HG02884 (cell line): ENCODE results near the gene CDH24.
"Not testable (repeated sequence)": the region's sequence is repeated elsewhere in the genome, so short reads cannot be mapped to it uniquely, and the experiment has no call there.

Source experiments
- ATAC-seq: cut with Tn5 transposase; IDR thresholded peaks from one replicate; pipeline ENCODE4 v1.9.1; 2021; ENCODE audit warnings: mild to moderate bottlenecking, moderate library complexity; ENCODE audit not compliant: unreplicated experiment

The CDH24 gene

DNA sequence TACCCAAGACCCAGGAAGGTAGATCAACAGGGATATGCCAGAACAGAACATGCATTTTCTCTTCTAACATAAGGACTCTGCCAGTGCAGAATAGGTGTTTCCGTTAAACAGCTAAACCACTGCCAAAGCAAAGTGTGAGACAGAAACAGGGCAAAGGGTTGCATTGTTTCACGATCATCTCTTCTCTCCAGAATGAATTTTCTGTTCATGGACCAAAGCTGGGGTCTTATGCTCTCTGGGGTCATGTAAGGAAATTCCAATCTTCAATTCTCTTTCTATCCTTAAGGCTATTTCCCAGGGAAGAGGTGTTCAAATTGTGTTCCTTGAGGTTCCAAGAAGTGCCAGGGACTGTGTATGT is 33.5 kb downstream of the CDH24 start:
- ATAC-seq = no peak

DNA sequence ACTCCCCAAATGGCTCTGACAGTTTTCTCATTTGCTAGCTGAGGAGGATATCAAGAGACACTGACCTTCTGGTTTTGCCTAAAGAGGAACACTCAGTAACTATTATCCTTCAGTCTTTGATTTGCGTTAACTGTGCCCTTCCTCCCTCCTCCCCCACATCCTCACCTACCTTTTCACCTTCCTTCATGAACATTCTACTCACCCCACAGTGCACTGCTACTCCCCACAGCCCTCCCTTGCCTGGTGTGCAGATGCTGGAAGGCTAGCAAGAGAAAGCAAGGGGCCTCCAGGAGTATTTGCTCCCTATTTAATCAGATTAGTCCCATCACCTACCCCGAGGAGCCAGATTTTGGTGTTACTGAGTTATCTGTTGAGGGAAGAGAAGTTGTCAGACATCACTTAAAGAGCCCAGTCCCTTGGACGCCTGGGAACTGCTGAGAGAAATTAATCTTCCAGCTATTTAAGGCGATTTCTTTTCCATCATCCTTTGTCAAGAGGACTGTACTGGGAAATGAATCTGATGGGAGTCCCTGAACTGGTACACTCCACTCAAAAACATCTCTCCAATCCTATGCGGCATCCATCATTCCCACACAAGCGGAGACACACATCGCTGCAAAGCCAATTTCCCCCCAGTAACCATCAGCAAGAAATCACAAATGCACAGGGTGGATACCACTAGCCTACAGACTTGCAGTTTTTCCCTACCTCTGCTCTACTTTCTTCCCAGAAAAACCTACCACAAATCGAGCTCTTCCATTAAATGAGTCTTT is 34.1 kb downstream of the CDH24 start:
- ATAC-seq = no peak

DNA sequence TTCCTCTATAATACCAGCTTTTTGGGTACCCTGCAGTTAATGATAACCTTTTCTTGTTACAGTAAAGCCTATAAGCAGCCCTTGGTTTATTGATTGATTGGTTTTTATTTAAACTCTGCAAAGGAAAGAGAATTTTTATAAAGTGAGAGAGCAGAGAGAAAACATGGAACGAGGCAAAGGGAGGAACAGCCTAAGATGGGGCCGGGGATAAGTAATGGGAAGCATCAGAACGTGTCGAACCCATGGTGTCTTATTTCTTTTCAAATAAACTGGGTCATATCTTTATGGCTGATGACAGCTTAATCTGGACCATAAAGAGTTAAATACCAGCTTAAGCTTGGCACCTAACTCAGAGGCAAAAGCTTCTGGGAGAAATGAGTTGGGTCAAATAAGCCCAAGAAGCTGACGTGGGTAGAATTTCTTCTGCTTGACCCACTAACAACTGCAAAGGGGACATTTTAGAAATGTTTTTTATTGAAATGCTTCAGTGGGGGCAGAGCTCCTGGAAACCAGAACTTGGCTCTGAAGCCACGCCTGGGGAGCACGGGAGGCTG is 35.4 kb downstream of the CDH24 start:
- no peak for ATAC-seq

DNA sequence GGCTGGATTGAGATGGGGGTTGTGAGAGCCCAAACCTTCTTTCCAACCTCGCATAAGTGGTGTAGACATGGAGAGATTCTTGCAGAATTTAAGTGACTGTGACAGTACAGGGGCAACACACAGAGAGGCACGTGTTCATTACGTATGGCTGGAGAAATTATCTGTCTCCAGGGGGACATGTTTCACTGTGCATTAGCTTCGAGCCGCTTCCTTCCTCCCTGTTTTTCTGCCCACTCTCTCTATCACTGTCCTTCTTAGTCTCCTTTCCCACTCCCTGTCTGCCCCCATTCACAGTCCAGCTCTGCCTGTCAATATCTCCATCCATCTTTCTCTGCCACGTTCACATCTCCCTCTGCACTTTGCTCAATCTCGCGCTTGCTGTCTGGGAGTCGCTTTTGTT is 35.9 kb downstream of the CDH24 start:
- ATAC-seq = no peak

DNA sequence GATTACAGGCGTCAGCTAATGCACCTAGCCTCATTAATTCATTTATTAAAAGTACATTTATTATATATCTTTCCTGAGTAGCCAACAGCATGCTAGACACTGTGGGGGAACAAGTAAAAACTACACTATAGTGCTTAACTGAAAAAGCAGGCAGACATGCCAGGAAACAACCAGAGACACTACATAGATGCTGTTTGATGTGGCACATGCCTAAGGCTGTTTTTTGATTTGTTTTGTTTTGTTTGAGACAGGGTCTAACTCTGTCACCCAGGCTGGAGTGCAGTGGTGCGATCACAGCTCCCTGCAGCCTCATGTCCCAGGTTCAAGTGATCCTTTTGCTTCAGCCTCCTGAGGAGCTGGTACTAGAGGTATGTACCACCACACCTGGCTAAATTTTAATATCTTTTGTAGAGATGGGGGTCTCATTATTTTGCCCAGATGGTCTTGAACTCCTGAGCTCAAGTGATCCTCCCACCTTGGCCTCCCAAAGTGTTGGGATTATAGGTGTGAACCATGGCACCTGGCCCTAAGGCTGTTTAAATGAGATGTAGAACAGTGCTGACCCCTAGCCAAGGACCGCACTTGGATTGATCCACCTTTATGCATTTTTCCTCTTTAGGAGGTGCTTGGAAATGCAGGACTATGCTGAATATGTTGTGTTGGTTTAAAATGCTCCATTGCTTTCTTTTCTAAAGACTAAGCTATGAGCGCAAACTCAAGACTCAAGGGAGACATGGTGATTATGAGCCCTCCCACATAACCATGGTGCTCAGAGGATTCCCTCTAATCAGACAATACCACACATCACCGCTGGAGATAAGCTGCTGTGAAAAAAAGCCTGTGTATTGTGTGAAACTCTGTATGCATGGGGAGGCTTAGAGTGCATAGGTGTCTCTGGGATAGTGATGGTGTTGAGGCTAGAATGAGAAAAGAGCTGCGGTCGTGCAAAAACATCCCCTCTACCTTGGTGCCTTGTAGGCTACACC is 36.9 kb downstream of the CDH24 start:
- no peak for ATAC-seq

DNA sequence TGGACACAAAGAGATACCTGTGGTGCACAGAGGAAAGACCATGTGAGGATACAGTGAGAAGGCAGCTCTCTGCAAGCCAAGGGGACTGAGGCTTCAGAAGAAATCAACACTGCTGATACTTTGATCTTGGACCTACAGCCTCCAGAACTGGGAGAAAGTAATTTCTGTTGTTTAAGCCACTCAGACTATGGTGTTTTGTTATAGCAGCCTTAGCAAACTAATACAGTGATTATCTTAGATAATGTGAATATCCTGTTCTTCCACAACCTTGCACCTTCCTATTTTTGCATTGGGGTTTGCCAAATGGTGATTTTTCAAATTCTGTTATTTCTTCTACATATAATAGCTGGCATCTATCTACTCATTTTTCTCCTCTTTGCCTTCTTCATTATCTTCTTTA is 39.2 kb downstream of the CDH24 start:
- ATAC-seq = no peak

DNA sequence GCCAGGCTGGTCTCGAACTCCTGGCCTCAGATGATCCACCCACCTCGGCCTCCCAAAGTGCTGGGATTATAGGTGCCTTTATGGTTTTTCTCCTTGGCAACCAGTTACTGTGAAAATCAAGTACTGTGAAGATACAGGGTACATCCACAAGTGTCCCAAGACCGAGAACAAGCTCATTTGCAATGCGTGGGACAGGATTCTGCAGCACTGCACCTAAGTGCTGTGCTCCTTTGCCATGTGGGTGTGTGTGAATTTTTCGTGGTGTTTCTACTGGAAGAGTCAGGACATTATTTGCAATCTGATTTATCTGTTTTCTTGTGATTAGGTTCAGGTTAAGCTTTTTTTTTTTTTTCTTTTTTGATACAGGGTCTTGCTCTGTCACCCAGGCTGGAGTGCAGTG is 40.2 kb downstream of the CDH24 start:
- no peak for ATAC-seq

DNA sequence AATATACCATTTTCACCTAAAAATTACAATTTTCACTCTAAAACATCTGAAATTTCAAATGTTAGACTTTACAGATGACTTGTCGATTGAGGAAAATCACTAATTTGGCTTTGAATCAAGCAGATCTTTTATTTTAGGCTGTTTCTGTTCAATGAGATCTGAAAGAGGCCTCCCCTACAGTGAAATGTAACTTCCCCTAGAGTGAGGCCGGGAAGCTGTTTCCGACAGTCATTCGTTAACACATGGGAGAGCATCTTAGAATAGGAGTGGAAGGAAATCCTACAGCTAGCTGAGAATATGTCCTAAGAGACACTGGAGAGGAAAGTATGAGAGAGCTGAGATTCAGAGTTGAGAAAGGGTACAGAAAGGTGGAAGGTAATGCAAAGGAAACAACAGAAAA is 41.7 kb downstream of the CDH24 start:
- ATAC-seq = no peak

DNA sequence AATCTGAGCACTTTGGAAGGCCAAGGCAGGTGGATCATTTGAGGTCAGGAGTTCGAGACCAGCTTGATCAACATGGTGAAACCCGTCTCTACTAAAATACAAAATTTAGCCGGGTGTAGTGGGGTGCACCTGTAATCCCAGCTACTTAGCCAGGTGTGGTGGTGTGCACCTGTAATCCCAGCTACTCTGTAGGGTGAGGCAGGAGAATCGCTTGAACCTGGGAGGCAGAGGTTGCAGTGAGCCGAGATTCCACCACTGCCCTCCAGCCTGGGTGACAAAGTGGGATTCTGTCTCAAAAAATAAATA is 43.6 kb downstream of the CDH24 start:
- ATAC-seq = not testable (repeated sequence)

DNA sequence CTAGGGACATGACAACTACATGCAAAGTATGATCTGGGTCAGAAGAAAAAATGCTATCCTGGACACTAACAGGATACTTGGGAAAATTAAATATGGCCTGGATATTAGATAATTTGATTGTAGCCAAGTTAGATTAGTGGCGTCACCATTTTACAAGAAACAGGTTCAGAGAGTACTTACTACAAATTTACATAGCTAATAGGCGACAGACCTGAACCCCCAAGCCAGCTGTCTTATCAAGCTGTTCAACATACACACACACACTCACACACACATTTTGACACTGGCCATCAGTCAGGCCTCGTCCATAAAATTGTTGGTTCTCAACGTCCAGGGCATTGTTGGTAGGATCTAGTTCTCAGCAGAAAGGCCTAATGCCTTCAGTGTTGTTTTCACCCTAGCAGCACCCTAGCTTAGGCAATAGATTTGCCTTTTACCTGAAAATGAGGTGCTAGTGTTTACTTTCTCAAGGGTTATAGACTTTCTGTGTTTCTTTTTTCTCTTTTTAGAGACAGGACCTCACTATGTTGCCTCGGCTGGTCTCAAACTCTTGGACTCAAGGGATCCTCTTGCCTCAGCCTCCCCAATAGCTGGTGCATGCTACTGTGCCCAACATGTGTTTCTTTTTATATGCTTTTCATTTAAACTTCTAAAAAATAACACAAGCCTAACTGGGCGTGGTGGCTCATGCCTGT is 44.1 kb downstream of the CDH24 start:
- ATAC-seq = no peak

DNA sequence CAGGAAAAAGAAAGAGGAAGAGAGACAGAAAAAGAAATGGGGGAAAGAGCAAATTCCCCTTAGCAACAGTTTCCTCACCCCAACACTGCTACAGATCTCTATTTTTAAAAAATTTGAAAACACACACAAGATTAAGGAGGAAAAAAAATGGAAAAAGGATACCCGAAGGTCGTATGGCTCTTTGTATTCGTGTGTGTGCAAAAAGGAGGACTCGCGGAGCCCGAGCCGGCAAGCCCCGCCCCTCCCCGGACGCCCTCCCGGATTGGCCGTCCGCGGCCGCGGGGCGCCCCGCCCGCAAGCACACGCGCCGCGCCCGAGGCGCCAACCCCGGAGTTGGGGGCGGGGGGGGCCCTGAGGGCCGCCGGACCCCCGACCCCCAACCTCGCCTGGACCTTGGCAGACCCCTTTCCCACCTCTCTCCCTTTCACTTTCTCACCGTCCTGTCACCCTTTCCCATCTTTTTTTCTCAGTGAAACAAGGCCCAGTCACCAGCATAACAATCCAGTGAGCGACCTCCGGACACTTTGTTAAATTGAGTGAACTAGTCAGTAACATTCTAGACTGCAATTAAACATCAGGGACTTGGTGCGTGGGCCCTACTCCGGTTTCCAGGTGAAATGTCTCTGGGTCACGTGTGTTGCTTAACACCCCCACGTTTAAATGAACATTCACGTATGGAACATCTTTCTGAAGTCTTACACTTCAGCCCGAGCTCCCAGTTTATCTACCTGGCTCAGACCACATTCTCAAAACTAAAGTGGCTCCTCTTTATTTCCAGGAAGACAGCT is 47.2 kb downstream of the CDH24 start, which contains the start of gene C14orf93:
Gene C14orf93 (minus strand): TSS at position 205 of the 788 bp plus-strand sequence. CDS start 11,120 bp downstream, outside the sequence.
- ATAC-seq = no peak

DNA sequence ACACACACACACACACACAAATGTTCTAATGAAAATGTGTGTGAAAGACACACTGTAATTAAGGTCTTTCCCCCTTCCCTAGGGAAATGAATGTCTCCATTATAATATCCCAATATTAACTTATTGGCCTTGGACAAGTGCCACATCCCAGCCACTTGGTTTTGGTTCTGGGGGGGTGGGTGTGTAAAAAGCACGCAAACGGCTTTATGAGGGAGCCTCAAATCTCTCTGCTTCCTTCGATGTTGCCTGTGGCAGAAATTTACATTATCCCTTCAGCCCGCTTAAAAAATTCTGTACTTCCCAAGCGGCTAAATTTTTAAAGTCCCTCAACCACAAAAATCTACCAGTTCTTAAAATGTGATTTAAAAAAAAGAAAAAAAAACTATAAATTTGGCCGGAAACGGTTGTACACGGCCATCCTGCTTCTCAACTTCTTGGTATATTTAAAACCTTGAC is 47.8 kb downstream of the CDH24 start:
- ATAC-seq = no peak

DNA sequence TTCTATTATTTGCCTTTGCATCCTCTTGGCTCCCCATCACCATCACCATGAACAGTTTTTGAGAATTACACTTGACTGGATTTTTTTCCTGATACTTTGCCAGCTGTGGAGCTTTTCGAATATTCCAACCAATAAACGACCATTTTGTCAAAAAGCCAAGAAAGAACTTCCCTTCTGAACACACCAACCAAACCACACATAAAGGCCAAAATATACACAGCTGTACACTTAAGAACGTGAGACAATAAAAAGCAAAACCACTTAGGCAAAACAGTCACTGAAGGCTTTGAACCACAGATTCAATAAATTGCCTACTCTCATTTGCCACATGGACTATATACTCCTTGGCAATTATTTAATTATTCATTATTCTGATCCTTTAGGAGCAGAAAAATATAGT is 48.5 kb downstream of the CDH24 start:
- no peak for ATAC-seq

DNA sequence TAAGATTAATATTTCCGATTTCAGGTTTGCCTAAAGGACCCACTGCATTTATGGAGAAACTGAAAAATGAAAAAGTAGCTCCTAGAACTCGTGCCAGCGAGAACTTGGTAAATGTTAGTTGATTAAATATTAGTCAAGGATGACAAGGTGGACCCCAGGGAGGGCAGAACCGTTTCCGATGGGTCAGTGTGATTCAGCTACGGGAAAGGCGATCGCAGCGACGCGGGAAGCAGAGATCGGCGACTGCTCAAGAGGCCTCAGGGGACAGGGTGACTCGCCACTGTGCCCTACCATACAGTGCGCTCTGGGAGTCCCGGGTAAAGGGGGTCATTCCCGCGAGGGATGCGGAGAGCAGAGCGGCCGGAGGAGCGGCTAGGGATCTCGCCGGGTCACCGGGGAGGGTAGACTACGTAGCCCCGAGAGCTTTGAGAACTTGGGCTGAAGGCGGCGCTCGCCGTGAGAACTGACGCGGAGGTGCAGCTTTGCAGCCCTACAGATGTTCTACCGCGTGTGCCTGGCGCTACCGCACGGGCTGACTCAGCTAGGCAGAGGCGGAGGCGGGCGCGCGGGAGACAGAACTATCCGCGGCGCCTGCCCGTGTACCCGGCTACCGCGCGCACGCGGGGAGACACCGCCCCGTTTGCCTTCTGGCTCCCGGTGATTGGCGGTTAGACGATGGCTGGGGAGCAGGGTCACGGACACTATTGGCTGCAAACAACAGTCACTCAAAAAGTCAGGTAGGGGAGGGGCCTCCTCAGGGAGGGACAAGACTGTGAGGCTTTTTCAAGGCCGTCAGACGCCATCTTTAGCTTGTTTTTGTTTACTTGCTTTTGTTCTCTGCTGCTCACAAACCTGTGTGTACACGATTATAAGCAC is 50.5 kb downstream of the CDH24 start:
- ATAC-seq = peak; percentile 96

DNA sequence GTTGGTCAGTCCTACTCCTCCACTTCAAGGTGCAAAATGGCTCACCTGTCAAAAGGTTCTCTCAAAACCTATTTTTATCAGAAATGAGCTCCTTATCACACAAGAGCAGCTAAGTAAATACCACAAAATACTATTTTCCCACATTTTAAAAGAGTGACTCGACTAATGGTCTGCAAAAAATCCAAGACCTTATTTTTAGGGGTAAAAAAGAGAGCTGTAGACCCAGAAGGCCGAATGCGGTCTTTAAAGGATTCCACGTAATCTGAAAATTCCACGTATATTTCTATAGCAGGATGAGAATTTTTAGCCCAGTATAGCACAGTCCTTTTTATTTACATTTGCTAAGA is 51.2 kb downstream of the CDH24 start:
- ATAC-seq = no peak

DNA sequence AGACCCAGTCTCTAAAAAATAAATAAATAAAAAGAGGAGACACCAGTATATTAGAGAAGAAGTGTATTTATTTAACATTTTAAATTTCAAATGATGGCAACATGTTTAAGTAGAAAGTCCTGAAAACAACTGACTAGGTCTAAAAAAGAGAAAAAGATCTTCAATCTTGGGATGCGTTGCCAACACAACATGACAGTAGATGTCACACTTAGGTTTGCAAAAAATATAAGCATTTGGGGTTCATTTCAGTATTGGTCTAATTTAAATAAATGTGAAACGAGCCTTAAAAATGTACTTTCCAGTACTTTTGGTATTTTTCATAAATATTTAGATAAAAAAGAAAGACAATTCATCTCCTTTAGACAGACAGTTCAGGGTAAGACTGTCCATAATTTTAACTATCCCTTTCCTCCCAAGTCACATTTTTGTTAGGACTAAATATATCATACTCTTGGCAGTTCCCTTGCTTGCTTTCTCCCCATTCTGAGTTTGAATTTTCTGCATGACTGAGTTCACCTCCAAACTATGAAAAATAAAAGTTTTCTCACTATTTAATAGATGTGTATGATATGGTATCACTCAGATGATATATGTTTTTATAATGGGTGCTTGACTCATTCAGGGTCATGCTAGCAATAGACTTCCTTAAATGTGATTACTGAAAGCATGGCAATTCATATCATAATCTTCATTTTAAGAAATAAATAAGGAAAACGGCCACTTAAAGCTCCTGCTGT is 51.7 kb downstream of the CDH24 start:
- no peak for ATAC-seq

DNA sequence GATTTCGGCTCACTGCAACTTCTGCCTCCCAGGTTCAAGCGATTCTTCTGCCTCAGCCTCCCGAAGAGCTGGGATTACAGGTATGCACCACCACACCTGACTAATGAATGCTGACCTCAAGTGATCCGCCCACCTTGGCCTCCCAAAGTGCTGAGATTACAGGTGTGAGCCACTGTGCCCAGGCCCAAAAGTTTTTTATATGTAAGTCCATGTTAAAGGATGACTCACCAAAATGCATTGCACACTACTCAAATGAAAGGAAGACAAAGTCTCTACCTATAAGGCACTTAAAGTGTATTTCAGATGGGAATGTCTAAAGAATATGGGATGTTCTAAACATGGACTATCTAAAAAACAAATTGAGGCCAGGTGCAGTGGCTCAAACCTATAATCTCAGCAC is 53.0 kb downstream of the CDH24 start:
- ATAC-seq = not testable (repeated sequence)

DNA sequence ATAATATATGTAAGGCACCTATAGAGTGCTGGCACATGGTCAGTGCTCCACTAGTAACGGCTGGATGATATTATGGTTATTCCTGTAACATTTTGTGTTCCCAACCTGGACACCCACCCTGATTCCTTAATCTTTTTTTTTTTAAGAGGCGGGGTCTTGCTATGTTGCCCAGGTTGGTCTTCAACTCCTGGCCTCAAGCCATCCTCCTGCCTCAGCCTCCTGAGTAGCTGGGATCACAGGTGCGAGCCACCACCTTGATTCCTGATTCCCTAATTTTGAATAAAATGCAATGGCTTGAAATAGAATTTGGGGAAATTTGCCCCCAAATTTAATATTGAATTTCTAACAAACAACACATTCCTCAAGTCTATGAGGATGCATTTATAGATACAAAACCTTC is 54.7 kb downstream of the CDH24 start:
- ATAC-seq = no peak

DNA sequence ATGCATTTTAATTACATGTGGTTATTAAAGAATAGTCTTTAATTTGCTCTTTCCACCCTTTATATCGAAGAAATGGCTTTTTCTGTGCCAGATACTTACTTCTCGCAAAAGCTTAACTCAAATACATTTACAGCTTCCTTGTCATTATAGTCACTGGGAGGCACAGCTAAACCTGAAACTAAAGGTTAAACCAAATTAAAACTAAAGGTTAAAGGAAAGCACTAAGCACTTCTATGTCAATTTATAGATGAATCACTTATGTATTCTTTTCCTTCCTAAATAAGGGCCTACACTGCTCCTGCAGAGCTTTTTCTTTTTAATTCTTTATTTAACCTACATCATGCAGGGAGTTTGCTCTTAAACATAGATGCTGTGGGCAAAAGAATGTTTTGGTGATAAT is 56.5 kb downstream of the CDH24 start:
- ATAC-seq = no peak
